ENCODE results near the gene YWHAG. TPM values are rescaled to one million over a fixed set of nuclear protein-coding genes. Genes with fewer than 3 reads are reported as not detected.

Gene YWHAG
- total and polyA plus RNA-seq, 9 of the 15 experiments (the other 6 are each of a cell fraction or from before 2014, with no cell fraction given) = 30.4 to 246 (median 94.5) TPM

DNA sequence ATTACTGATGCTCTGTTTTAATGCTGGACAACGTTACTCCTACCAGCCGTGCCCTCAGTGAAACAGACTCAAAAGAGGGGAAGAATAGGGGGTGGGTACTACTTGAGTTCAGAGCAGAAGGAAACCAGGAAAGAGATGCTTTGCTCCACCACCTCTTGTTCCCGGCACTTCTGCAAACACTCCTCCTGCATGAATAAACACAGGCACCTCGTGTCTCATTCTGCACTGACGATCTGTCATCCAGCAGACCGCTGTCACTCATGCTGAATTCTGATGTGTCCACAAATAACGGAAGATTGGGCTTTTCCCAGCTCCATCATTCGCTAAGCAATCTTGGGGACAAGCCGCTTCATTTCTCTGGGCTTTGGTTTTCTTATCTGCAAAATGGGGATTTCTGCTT lies 26.7 kb downstream of the YWHAG start:
- POLR2A ChIA-PET = interaction anchor here (1.1 to 3.6 kb wide), 2 partner anchors 9 to 23 kb away, joined by 5 to 15 read pairs; no protein-coding TSS in a partner anchor

GRCh38 chr7:76330673-76331072 lies 28.1 kb downstream of the YWHAG start:
- H3K4me2 ChIP-seq (ENCODE audit: insufficient read depth, low read length) = no peak overlapping the region
- peaks cover 42% of the 10 kb centered on the region for H4K20me1 ChIP-seq (replicated peaks; ENCODE audit: control insufficient read depth, insufficient read depth, low read length)
- H3K9me1 ChIP-seq (ENCODE audit: control insufficient read depth, insufficient read depth, low read length) = peaks cover 2% of the 10 kb centered on the region
- no peak overlapping the region for H2AFZ ChIP-seq (ENCODE audit: low read depth, low read length)
- DNase-seq (ENCODE audit: extremely low read depth in 1 of 4, low spot score in 3 of 4) = no peak
- H3K27ac ChIP-seq (ENCODE audit: extremely low read depth, low read depth, low read length) = peak overlapping the region; percentile 18; the same call in 1 of the 3 replicates
- no peaks in the 10 kb centered on the region for H3K9me3 ChIP-seq (replicated peaks; ENCODE audit: control insufficient read depth, insufficient read depth, low read depth, low read length)
- ATAC-seq = peak; percentile 46
- no peak for FAIRE-seq
- H3K79me2 ChIP-seq (ENCODE audit: control insufficient read depth, insufficient read depth, low read length) = peaks cover 97% of the 10 kb centered on the region
- H3K4me1 ChIP-seq (replicated peaks in 1 of 2; ENCODE audit: control insufficient read depth in 2 of 2, insufficient read depth in 2 of 2, low read length in 2 of 2) = peaks cover 16 to 18% of the 10 kb centered on the region in 2 experiments
- WGBS (ENCODE audit: insufficient coverage, low coverage, missing lambda C conversion rate) = 83% methylated on average over 5 of the region's 5 CpGs
- no peak overlapping the region for H3K9ac ChIP-seq (ENCODE audit: insufficient read depth in 1 of 2, low read depth in 2 of 2, low read length in 2 of 2)
- in situ Hi-C loops (cut with MboI) = no loop called here
- no peak overlapping the region for H3K4me3 ChIP-seq
- CTCF ChIA-PET (ENCODE audit: low intra/inter-chr PET ratio) = no interaction called here
- H3K27me3 ChIP-seq (ENCODE audit: control insufficient read depth in 2 of 2, insufficient read depth in 2 of 2, low read length in 2 of 2) = no peaks in the 10 kb centered on the region
- POLR2A ChIA-PET = interaction anchor here (0.6 to 3.6 kb wide), 5 partner anchors 11 to 133 kb away, joined by 3 to 15 read pairs (median 3); no protein-coding TSS in a partner anchor
- no TSS peak for BruUV-seq (replicated peaks)
- intact Hi-C loops (cut with micrococcal nuclease) = no loop called here
- H3K36me3 ChIP-seq (ENCODE audit: control insufficient read depth, insufficient read depth, low read length) = peaks cover 94% of the 10 kb centered on the region
- TF ChIP-seq TCFL5 (CRISPR knock-in tag; conservative IDR thresholded peaks at IDR 0.05) = no peak
- TF ChIP-seq RBM15 (IDR thresholded peaks at IDR 0.05; ENCODE audit: insufficient read depth, low read length) = no peak
- no peak for TF ChIP-seq ZBTB7A (IDR thresholded peaks at IDR 0.05; ENCODE audit: borderline replicate concordance, control insufficient read depth, low read depth, low read length)
- TF ChIP-seq HBP1 (CRISPR knock-in tag; IDR thresholded peaks at IDR 0.05) = no peak
- no peak for TF ChIP-seq CSDE1 (IDR thresholded peaks at IDR 0.05)
- no peak for TF ChIP-seq TSHZ1 (CRISPR knock-in tag; IDR thresholded peaks at IDR 0.05)

More for the DNA sequence above, 26.7 kb downstream of the YWHAG start:
- CTCF ChIA-PET (ENCODE audit: low intra/inter-chr PET ratio) = no interaction called here
- H3K9me3 ChIP-seq (replicated peaks; ENCODE audit: control insufficient read depth, insufficient read depth, low read depth, low read length) = no peaks in the 10 kb centered on the region
- BruUV-seq (replicated peaks) = no TSS peak
- no peak overlapping the region for H3K4me3 ChIP-seq
- no peak for TF ChIP-seq CEBPB (tag; IDR thresholded peaks at IDR 0.05)
- TF ChIP-seq, protein P1, sequence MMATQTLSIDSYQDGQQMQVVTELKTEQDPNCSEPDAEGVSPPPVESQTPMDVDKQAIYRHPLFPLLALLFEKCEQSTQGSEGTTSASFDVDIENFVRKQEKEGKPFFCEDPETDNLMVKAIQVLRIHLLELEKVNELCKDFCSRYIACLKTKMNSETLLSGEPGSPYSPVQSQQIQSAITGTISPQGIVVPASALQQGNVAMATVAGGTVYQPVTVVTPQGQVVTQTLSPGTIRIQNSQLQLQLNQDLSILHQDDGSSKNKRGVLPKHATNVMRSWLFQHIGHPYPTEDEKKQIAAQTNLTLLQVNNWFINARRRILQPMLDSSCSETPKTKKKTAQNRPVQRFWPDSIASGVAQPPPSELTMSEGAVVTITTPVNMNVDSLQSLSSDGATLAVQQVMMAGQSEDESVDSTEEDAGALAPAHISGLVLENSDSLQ (IDR thresholded peaks at IDR 0.05) = peak; percentile 38
- peaks cover 2% of the 10 kb centered on the region for H3K9me1 ChIP-seq (ENCODE audit: control insufficient read depth, insufficient read depth, low read length)
- peak in 1 of 4 experiments; percentile 4 for DNase-seq (ENCODE audit: extremely low read depth in 1 of 4, low spot score in 3 of 4)
- H3K9ac ChIP-seq (ENCODE audit: insufficient read depth in 1 of 2, low read depth in 2 of 2, low read length in 2 of 2) = no peak overlapping the region
- 76% methylated on average over 9 of the region's 9 CpGs for WGBS (ENCODE audit: insufficient coverage, low coverage, missing lambda C conversion rate)
- intact Hi-C loops (cut with micrococcal nuclease) (no loop called here), in situ Hi-C loops (cut with MboI) (no loop called here)
- H3K36me3 ChIP-seq (ENCODE audit: control insufficient read depth, insufficient read depth, low read length) = peaks cover 91% of the 10 kb centered on the region
- peaks cover 23 to 26% of the 10 kb centered on the region in 2 experiments for H3K4me1 ChIP-seq (replicated peaks in 1 of 2; ENCODE audit: control insufficient read depth in 2 of 2, insufficient read depth in 2 of 2, low read length in 2 of 2)
- FAIRE-seq = no peak
- peaks cover 98% of the 10 kb centered on the region for H3K79me2 ChIP-seq (ENCODE audit: control insufficient read depth, insufficient read depth, low read length)
- H3K4me2 ChIP-seq (ENCODE audit: insufficient read depth, low read length) = no peak overlapping the region
- no peaks in the 10 kb centered on the region for H3K27me3 ChIP-seq (ENCODE audit: control insufficient read depth in 2 of 2, insufficient read depth in 2 of 2, low read length in 2 of 2)
- H2AFZ ChIP-seq (ENCODE audit: low read depth, low read length) = no peak overlapping the region
- ATAC-seq = no peak
- peaks cover 52% of the 10 kb centered on the region for H4K20me1 ChIP-seq (replicated peaks; ENCODE audit: control insufficient read depth, insufficient read depth, low read length)
- H3K27ac ChIP-seq (ENCODE audit: extremely low read depth, low read depth, low read length) = no peak overlapping the region
